SK-MEL-5 (cell line): ENCODE data around the gene PRKAR2A. TPM values are rescaled to one million over a fixed set of nuclear protein-coding genes. Genes with fewer than 3 reads are reported as not detected.
A peak's percentile ranks its signal among the peaks of the same experiment; 100 is the strongest.
"Not testable (repeated sequence)": the region's sequence is repeated elsewhere in the genome, so short reads cannot be mapped to it uniquely, and the experiment has no call there.

ENCODE experiments used
- DNase-seq: peaks from one replicate; pipeline ENCODE4 v3.0.0-alpha.2; 2016; ENCODE audit warnings: low read depth, low spot score
- in situ Hi-C: cut with HindIII; loops from 2 replicates; pipeline ENCODE4 v1.10.0; 2016; ENCODE audit warnings: low sequenced_read_pairs, high pct_unique_total_duplicates, low pct_unique_long_range_greater_than_20kb
- total RNA-seq: library from RNA; depleted of rRNA; stranded (reverse); fragments of >200 nt; shearing (Covaris generic); gene quantifications from 2 replicates; pipeline ENCODE4 v1.2.3, GENCODE V29; 2014

The PRKAR2A gene
- total RNA-seq, 1 experiment from 2014 or later: 35.1 TPM

DNA sequence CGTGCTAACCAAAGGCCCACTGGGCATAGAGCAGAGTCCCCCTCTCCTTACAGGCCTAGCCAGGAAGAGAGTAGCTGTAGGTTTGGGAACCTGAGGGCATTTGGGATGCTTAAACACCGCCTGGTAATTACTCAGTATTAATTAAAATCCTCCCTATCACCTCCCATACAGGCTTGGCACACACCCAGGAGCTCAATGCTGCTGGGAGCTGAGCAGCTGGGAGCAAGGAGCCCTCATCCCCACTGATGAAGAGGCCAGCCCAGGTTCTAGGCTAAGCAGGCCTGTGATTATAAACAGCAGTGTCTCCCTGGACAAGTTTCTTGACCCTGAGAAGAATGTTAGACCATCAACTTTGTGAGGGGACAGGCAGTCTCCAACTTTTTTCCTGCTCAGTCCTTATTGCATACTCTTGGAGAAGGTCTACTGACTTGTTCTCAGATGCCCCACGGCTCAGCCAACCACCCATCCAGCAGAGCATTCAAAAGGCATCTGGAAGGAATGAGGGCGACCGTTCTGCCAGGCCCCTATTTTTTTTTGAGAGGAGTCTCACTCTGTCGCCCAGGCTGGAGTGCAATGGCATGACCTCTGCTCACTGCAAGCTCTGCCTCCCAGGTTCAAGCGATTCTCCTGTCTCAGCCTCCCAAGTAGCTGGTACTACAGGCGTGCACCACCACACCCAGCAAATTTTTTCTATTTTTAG is 1.3 kb upstream of the PRKAR2A start:
- no peak for DNase-seq
- in situ Hi-C loops: no loop called here

- peak; percentile 61 for DNase-seq
- in situ Hi-C loops: no loop called here
Observed at GRCh38 chr3:48847053-48847503, 596 bp downstream of the PRKAR2A start.

- DNase-seq: peak; percentile 66
- in situ Hi-C loops: no loop called here
Observed at GRCh38 chr3:48845170-48845569, 2.5 kb downstream of the PRKAR2A start.

DNA sequence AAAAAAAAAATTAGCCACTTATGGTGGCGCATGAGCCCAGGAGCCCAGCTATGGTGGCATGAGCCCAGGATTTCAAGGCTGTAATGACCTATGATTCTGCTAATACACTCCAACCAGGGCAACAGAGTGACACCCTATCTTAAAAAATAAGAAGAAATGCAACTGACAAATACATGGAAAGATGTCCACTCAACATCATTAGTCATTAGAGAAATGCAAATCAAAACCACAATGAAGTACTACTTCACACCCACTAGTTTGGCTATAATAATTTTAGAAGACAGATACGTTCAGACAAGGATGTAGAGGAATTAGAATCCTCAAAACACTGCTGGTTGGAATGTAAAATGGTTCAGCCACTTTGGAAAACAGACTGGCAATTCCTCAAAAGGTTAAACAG is 10.5 kb downstream of the PRKAR2A start:
- DNase-seq: no peak
- in situ Hi-C loops: no loop called here

DNA sequence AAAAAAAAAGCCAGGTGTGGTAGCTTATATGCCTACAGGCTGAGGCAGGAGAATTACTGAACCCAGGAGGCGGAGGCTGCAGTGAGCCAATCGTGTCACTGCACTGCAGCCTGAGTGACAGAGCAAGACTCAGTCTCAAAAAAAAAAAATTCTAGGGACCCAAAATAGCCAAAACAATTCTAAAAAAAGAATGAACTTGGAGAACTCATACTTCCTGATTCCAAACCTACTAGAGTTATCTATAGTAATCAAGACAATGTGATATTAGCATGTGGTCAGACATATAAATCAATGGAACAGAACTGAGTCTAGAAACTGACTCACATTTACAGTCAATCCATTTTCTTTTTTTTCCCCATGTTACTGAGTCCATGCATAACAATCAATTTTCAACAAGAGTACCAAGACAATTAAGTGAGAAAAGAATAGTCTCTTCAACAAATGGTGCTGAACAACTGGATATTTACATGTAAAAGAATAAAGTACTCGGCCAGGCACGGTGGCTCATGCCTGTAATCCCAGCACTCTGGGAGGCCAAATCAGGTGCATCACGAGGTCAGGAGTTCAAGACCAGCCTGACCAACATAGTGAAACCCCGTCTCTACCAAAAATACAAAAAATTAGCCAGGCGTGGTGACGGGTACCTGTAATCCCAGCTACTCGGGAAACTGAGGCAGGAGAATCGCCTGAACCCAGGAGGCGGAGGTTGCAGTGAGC is 11.9 kb downstream of the PRKAR2A start:
- in situ Hi-C loops: no loop called here
- DNase-seq: no peak

DNA sequence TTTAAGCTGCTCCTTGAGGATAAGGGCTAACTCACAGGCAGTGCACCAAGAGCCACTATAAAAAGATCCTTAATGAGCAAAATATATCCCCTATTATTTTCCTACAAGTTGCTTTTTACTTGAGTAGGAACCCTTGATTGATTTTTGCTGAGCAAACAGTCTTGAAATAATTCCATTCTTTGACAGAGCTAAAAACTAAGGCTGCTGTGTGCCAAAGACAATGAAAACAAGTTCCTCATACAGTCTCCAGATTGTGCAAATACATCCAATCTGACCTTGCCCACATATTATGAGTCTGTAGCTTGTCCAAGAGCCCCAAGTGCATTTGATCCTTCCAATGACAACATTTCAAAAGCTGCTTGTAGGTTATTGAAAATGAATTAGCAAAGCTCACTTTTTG is 15.0 kb downstream of the PRKAR2A start:
- in situ Hi-C loops: no loop called here

GRCh38 chr3:48830715-48831114 is 17.0 kb downstream of the PRKAR2A start:
- in situ Hi-C loops: no loop called here
- no peak for DNase-seq

More for the DNA sequence above, 15.0 kb downstream of the PRKAR2A start:
- DNase-seq: no peak

GRCh38 chr3:48829525-48829924 is 18.1 kb downstream of the PRKAR2A start:
- DNase-seq, in situ Hi-C loops: not testable (repeated sequence)

DNA sequence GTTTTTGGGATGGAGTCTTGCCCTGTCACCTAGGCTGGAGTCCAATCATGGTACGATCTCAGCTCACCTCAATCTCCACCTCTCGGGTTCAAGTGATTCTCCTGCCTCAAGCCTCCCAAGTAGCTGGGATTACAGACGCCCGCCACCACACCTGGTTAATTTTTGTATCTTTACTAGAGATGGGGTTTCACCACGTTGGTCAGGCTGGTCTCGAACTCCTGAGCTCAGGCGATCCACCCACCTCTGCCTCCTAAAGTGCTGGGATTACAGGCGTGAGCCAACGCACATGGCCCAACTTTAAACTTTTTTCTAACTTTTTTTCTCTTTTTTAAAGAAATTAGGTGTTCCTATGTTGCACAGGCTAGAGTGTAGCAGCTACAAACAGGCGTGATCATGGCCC is 19.8 kb downstream of the PRKAR2A start:
- in situ Hi-C loops, DNase-seq: not testable (repeated sequence)

DNA sequence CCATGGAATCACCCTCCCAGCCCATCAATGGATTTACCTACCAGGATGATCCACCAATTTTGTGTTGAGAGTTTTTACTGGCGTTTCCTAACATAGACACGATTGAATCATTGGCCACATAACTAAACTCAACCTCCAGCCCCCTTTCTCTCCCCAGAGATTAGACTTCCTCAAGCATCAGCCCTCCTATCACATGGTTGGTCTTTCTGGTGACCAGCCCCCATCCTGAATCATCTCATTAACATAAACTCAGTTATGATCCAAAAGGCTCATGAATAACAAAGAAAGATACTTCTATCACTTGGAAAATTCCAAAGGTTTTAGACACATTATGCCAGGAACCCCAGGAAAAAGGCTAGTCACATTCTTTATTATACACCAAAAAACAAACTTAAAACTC is 21.2 kb downstream of the PRKAR2A start:
- DNase-seq: peak; percentile 56
- in situ Hi-C loops: no loop called here

DNA sequence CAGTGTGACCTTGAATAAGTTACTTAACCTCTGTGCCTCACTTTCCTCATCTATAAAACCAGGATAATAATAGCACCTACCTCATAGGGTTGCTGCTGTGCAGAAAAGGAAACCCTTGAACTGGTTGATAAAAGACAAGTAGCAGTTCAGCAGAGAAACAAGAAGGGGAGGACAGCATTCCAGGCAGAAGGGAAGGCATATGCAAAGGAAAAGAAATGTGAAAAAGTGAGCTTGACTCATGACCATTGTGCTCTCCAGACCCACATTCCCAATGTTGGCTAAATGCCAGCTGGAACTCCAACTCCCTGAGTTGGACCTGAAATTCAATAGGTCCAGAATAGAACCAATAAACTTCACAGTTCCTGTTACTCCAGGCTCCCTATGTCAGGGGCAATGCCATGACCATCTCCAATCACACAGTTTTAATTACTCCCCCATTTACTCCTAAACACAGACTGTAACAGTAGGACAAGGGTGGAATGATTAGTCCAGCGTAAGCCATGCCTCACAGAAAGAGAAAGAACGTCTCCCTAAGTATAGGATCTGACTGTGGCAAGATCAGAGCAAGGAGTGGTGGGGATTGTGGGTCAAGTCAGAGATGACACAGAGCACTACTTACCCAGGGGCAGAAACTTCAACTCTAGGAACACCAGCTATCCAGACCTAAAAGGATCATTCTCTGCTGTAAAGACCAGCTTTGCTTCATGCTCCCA is 26.9 kb downstream of the PRKAR2A start:
- no peak for DNase-seq
- in situ Hi-C loops: no loop called here

- in situ Hi-C loops: no loop called here
Observed at GRCh38 chr3:48819234-48820221, 28.1 kb downstream of the PRKAR2A start.

GRCh38 chr3:48811524-48811923 is 36.1 kb downstream of the PRKAR2A start:
- in situ Hi-C loops: no loop called here
- no peak for DNase-seq

More at GRCh38 chr3:48819234-48820221, 28.1 kb downstream of the PRKAR2A start:
- no peak for DNase-seq

DNA sequence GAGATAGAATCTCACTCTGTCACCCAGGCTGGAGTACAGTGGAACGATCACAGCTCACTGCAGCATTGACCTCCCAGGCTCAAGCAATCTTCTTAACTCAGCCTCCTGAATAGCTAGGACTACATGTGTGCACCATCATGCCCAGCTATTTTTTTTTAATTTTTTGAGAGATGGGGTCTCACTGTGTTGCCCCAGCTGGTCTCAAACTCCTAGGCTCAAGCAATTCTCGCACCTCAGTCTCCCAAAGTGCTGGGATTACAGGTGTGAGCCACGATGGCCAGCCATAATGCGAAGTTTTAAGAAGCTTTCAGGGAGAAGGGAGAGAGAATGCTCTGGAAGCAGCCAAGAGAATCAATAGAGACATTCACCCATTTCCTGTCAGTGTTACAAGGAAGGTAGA is 42.7 kb downstream of the PRKAR2A start:
- no peak for DNase-seq
- in situ Hi-C loops: no loop called here

- DNase-seq, in situ Hi-C loops: not testable (repeated sequence)
Observed at GRCh38 chr3:48800831-48801230, 46.8 kb downstream of the PRKAR2A start.

DNA sequence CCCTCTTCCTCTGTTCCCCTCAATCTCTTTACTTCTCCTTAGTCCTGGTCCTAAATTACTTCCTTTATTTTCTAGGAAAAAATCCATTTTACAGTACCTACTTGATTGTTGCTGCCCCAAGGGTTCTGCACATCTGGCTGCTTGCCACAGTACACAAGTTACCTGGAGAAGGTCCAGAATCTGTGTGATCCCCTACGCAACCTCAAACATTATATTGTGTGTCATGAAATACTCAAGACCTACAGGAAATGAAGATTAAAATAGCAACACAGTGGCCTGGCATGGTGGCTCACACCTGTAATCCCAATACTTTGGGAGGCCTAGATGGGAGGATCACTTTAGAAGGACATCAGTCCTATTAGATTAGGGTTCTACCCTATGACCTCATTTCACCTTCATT is 48.7 kb downstream of the PRKAR2A start:
- DNase-seq: no peak
- in situ Hi-C loops: no loop called here

- in situ Hi-C loops: no loop called here
- DNase-seq: no peak
Observed at GRCh38 chr3:48797626-48798025, 50.0 kb downstream of the PRKAR2A start.
